Hepatocyte (in vitro differentiated cells): ENCODE measurements around the gene FAT1.

Experiments
- CTCF ChIP-seq: fragments of 200-600 bp; sonication (generic); IDR thresholded peaks from 2 replicates; pipeline ENCODE4 v1.5.1; 2016; ENCODE audit warnings: antibody characterized with exemption, mild to moderate bottlenecking; ENCODE audit not compliant: poor library complexity
- EZH2 ChIP-seq: fragments of 200-600 bp; sonication (generic); IDR thresholded peaks from 2 replicates; pipeline ENCODE4 v1.6.1; 2016; ENCODE audit warnings: antibody characterized with exemption, mild to moderate bottlenecking, borderline replicate concordance
- EZH2phosphoT487 ChIP-seq: fragments of 200-600 bp; sonication (generic); IDR thresholded peaks from one replicate; pipeline ENCODE4 v1.6.1; 2018; ENCODE audit warnings: antibody characterized with exemption, mild to moderate bottlenecking, low read depth, moderate library complexity; ENCODE audit not compliant: unreplicated experiment, severe bottlenecking

GRCh38 chr4:186650401-186651180 is 73.1 kb downstream of the FAT1 start:
- TF ChIP-seq EZH2 (no peak), CTCF (no peak), EZH2phosphoT487 (no peak)
